ENCODE results near the gene EYA2. TPM values are rescaled to one million over a fixed set of nuclear protein-coding genes. Genes with fewer than 3 reads are reported as not detected.

The EYA2 gene
- total and polyA plus RNA-seq, 2 of the 4 experiments (the other 2 are of a cell fraction), result 2.3 to 5.4 TPM

GRCh38 chr20:47018381-47018780 is 123.7 kb downstream of the EYA2 start:
- TF ChIP-seq MAZ (IDR thresholded peaks at IDR 0.05; ENCODE audit: borderline replicate concordance, low read depth, low read length), result no peak
- no peak for TF ChIP-seq SMC3 (IDR thresholded peaks at IDR 0.05; ENCODE audit: low read depth, low read length)
- TF ChIP-seq RAD21 (IDR thresholded peaks at IDR 0.05; ENCODE audit: low read length), result no peak
- TF ChIP-seq BHLHE40 (IDR thresholded peaks at IDR 0.05; ENCODE audit: low read depth, low read length), result no peak
- TF ChIP-seq POLR2A (IDR thresholded peaks at IDR 0.05; ENCODE audit: low read depth, low read length), result no peak
- TF ChIP-seq USF2 (IDR thresholded peaks at IDR 0.05; ENCODE audit: low read depth, low read length), result no peak
- no peak for TF ChIP-seq MXI1 (IDR thresholded peaks at IDR 0.05; ENCODE audit: borderline replicate concordance, low read depth, low read length)
- TF ChIP-seq CEBPB (IDR thresholded peaks at IDR 0.05; ENCODE audit: low read depth, low read length), result no peak
- TF ChIP-seq RCOR1 (IDR thresholded peaks at IDR 0.05; ENCODE audit: insufficient replicate concordance, low read length), result no peak
- no peak for TF ChIP-seq MAFK (IDR thresholded peaks at IDR 0.05; ENCODE audit: low read depth, low read length)
- Histone ChIP-seq H2BK5ac (ENCODE audit: low read depth, low read length, poor library complexity, severe bottlenecking) (no peak overlapping the region), H3K9me1 (ENCODE audit: insufficient read depth, low read length) (peaks cover 6% of the 10 kb centered on the region), H3K27ac (ENCODE audit: insufficient read depth, low read length) (no peak overlapping the region), H2BK20ac (ENCODE audit: low read depth, low read length) (peak overlapping the region; percentile 59; the same call in 1 of the 2 replicates), H3K36me3 (ENCODE audit: control insufficient read depth, insufficient read depth, low read length) (no peaks in the 10 kb centered on the region), H3K27me3 (ENCODE audit: control insufficient read depth, insufficient read depth, low read length) (no peaks in the 10 kb centered on the region), H2AFZ (replicated peaks; ENCODE audit: low read length, poor library complexity) (no peak overlapping the region), H4K91ac (ENCODE audit: insufficient read depth, low read depth, low read length) (peak overlapping the region; percentile 24; the same call in 1 of the 2 replicates), H3K4me1 (ENCODE audit: control insufficient read depth, insufficient read depth, low read length) (peaks cover 9% of the 10 kb centered on the region; the same call in 1 of the 2 replicates), H2AK9ac (replicated peaks; ENCODE audit: low read depth, low read length, poor library complexity) (peak overlapping the region; percentile 8), H3K14ac (replicated peaks; ENCODE audit: low read depth, low read length) (no peak overlapping the region), H3K79me1 (ENCODE audit: low read depth in 1 of 2, low read length in 2 of 2) (no peaks in the 10 kb centered on the region), H4K5ac (ENCODE audit: low read depth, low read length) (no peak overlapping the region), H3K9ac (ENCODE audit: low read depth, low read length) (no peak overlapping the region), H3K4me2 (ENCODE audit: low read depth, low read length) (no peak overlapping the region), H3K56ac (ENCODE audit: extremely low read depth, insufficient read depth, low read length) (no peak overlapping the region), H2BK15ac (ENCODE audit: low read depth, low read length) (peak overlapping the region; percentile 52; the same call in 1 of the 3 replicates), H4K20me1 (ENCODE audit: insufficient read depth, low read length) (no peaks in the 10 kb centered on the region), H3K23ac (ENCODE audit: low read depth, low read length) (no peak overlapping the region), H2AK5ac (ENCODE audit: low read depth, low read length) (peak overlapping the region; percentile 49; the same call in 1 of the 2 replicates), H4K8ac (ENCODE audit: low read depth in 2 of 2, low read length in 2 of 2) (no peak overlapping the region), H3K4ac (ENCODE audit: low read depth, low read length) (peak overlapping the region; percentile 60), H3K9me3 (ENCODE audit: control insufficient read depth, insufficient read depth, low read length) (no peaks in the 10 kb centered on the region), H3K4me3 (ENCODE audit: insufficient read depth, low read depth, low read length) (no peak overlapping the region), H2BK120ac (ENCODE audit: low read depth, low read length) (no peak overlapping the region), H3K18ac (ENCODE audit: low read depth, low read length) (peak overlapping the region; percentile 14; the same call in 1 of the 2 replicates)
- 83% methylated on average over 1 of the region's 11 CpGs; no CpG with 5 or more reads in 1 of the 2 experiments for WGBS, 2 experiments (ENCODE audit: extremely low coverage in 2 of 2, insufficient read length in 1 of 2)
- CTCF ChIA-PET, result no interaction called here
- BruUV-seq (replicated peaks), result no TSS peak
- dilution Hi-C loops (cut with HindIII; ENCODE audit: low sequenced_read_pairs, unreplicated experiment), result no loop called here
- DNase-seq, result no peak
- POLR2A ChIA-PET (ENCODE audit: unreplicated experiment), result no interaction called here
- intact Hi-C loops (cut with micrococcal nuclease), result no loop called here
- in situ Hi-C loops (cut with MboI; ENCODE audit: low sequenced_read_pairs), result loop anchor here (25.0 kb wide), 1 partner anchor 256 kb away; no protein-coding TSS in a partner anchor
- no peak for ATAC-seq (ENCODE audit: low read depth)

Measured in IMR-90 (cell line).